Loucy (cell line): ENCODE data around the gene SETD2.
A peak's percentile ranks its signal among the peaks of the same experiment; 100 is the strongest.
"Not testable (repeated sequence)": the region's sequence is repeated elsewhere in the genome, so short reads cannot be mapped to it uniquely, and the experiment has no call there.

Source experiments
- H2AFZ ChIP-seq: fragments of 200-600 bp; sonication (generic); 2 replicates; pipeline ENCODE4 v1.6.0; 2016; ENCODE audit warnings: antibody characterized with exemption, mild to moderate bottlenecking, low read length, moderate library complexity
- H3F3A ChIP-seq: fragments of 200-600 bp; 2 replicates; pipeline ENCODE4 v1.6.0; 2016; ENCODE audit warnings: antibody characterized with exemption, low read depth, mild to moderate bottlenecking
- H3K27me3 ChIP-seq: fragments of 200-600 bp; sonication (generic); 2 replicates; pipeline ENCODE4 v1.6.1; 2014; ENCODE audit warnings: low read length, mild to moderate bottlenecking; ENCODE audit not compliant: insufficient read depth, poor library complexity, severe bottlenecking
- H3K36me3 ChIP-seq: fragments of 200-600 bp; sonication (generic); 2 replicates; pipeline ENCODE4 v1.6.1; 2016; ENCODE audit warnings: low read length; ENCODE audit not compliant: insufficient read depth
- H3K4me1 ChIP-seq: fragments of 200-600 bp; sonication (generic); 2 replicates; pipeline ENCODE4 v1.5.1; 2014; ENCODE audit warnings: low read length, mild to moderate bottlenecking; ENCODE audit not compliant: insufficient read depth, poor library complexity, severe bottlenecking
- H3K4me2 ChIP-seq: fragments of 200-600 bp; sonication (generic); 2 replicates; pipeline ENCODE4 v1.6.0; 2014; ENCODE audit warnings: antibody characterized with exemption, low read length, low read depth, mild to moderate bottlenecking; ENCODE audit not compliant: poor library complexity, severe bottlenecking
- H3K4me3 ChIP-seq: fragments of 200-600 bp; sonication (generic); 2 replicates; pipeline ENCODE4 v1.5.1; 2014; ENCODE audit warnings: low read length, mild to moderate bottlenecking, mixed read lengths; ENCODE audit not compliant: poor library complexity, severe bottlenecking
- H3K79me2 ChIP-seq: fragments of 200-600 bp; sonication (generic); 2 replicates; pipeline ENCODE4 v1.6.1; 2014; ENCODE audit warnings: low read length; ENCODE audit not compliant: insufficient read depth
- H3K9ac ChIP-seq: fragments of 200-600 bp; sonication (generic); 2 replicates; pipeline ENCODE4 v1.6.0; 2014; ENCODE audit warnings: mild to moderate bottlenecking, low read depth, low read length, moderate library complexity; ENCODE audit not compliant: poor library complexity, severe bottlenecking
- H3K9me2 ChIP-seq: fragments of 200-600 bp; sonication (generic); replicated peaks from 2 replicates; pipeline ENCODE4 v1.6.1; 2016; ENCODE audit warnings: low read depth, low read length, mixed read lengths
- H3K9me3 ChIP-seq: fragments of 200-600 bp; sonication (generic); 2 replicates; pipeline ENCODE4 v1.6.1; 2014; ENCODE audit warnings: mild to moderate bottlenecking, antibody characterized with exemption, low read length, low read depth; ENCODE audit not compliant: insufficient read depth
- H4K20me1 ChIP-seq: fragments of 200-600 bp; sonication (generic); 2 replicates; pipeline ENCODE4 v1.6.0; 2014; ENCODE audit warnings: antibody characterized with exemption, low read length, mild to moderate bottlenecking; ENCODE audit not compliant: insufficient read depth, poor library complexity, severe bottlenecking
- CTCF ChIP-seq: fragments of 200-600 bp; sonication (generic); conservative IDR thresholded peaks from 2 replicates; pipeline ENCODE4 v1.5.1; 2014; ENCODE audit warnings: mild to moderate bottlenecking, antibody characterized with exemption, low read length
- EZH2phosphoT487 ChIP-seq: fragments of 200-600 bp; IDR thresholded peaks from 2 replicates; pipeline ENCODE4 v1.6.1; 2018; ENCODE audit warnings: antibody characterized with exemption, mild to moderate bottlenecking, moderate library complexity, borderline replicate concordance

The SETD2 gene

DNA sequence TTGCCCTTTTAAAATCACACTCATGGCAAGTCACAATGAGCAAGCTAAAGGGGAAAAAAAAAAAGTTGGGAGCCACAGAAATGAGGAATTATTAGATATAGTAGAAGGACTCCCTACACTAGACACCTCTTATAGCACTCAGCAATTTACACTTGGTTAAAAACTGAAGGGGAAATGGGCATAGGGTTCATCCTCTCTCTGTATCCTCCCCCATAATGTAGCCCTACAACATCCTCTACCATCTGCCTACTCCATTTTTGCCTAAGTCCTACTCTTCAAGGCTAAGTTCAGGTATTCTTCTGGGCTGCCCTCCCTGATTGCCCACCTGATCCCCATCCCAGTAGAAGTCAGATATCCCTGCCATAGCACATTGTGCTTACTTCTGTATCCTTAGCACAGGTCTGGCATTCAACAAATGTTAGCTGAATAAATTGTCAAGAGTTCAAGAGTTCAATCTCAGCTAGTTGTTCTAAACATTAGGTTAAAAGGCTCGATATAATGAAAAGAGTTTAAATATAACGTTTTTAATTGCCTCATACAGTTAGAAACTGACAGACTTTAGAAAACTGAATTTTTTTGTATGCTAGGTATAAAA, 14.5 kb downstream of the SETD2 start:
- Histone ChIP-seq H3K9me2 (no peaks in the 10 kb centered on the region), H3F3A (no peaks in the 10 kb centered on the region), H3K36me3 (no peaks in the 10 kb centered on the region), H3K4me1 (peaks cover 33% of the 10 kb centered on the region), H3K9me3 (no peaks in the 10 kb centered on the region), H3K9ac (no peak overlapping the region), H3K4me3 (no peak overlapping the region), H3K79me2 (peaks cover 100% of the 10 kb centered on the region), H3K27me3 (no peaks in the 10 kb centered on the region), H4K20me1 (peaks cover 89% of the 10 kb centered on the region), H2AFZ (no peak overlapping the region), H3K4me2 (no peak overlapping the region)
- no peak for TF ChIP-seq CTCF
- no peak for TF ChIP-seq EZH2phosphoT487

GRCh38 chr3:47145272-47145671, 18.6 kb downstream of the SETD2 start:
- peaks cover 92% of the 10 kb centered on the region for H4K20me1 ChIP-seq
- H3K4me1 ChIP-seq = peaks cover 25% of the 10 kb centered on the region
- no peaks in the 10 kb centered on the region for H3K27me3 ChIP-seq
- H3K9me2 ChIP-seq = no peaks in the 10 kb centered on the region
- H3K9ac ChIP-seq = no peak overlapping the region
- H3K79me2 ChIP-seq = peaks cover 100% of the 10 kb centered on the region
- TF ChIP-seq EZH2phosphoT487 (no peak), CTCF (no peak)
- no peaks in the 10 kb centered on the region for H3K36me3 ChIP-seq
- H3K9me3 ChIP-seq = no peaks in the 10 kb centered on the region
- H3K4me2 ChIP-seq = no peak overlapping the region
- H2AFZ ChIP-seq = no peak overlapping the region
- H3K4me3 ChIP-seq = no peak overlapping the region
- no peaks in the 10 kb centered on the region for H3F3A ChIP-seq

DNA sequence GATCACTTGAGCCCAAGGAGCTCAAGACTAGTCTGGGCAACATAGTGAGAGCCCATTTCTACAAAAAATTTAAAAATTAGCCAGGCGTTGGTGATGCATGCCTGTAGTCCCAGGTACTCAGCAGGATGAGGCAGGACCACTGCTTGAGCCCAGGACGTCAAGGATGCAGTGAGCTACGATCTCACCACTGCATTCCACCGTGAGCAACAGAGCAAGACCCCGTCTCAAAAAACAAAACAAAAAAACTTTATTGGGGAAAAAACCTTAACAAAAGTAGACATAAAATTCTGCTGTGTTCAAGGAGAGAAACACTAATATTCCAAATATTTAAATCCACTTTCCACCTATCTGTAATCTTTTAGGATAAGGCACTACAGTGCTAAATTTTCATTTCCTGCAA, 20.8 kb downstream of the SETD2 start:
- no peaks in the 10 kb centered on the region for H3K9me2 ChIP-seq
- no peak overlapping the region for H3K9ac ChIP-seq
- no peak overlapping the region for H3K4me2 ChIP-seq
- H3F3A ChIP-seq = no peaks in the 10 kb centered on the region
- H3K4me3 ChIP-seq = no peak overlapping the region
- H3K36me3 ChIP-seq = no peaks in the 10 kb centered on the region
- no peaks in the 10 kb centered on the region for H3K9me3 ChIP-seq
- TF ChIP-seq CTCF (no peak), EZH2phosphoT487 (no peak)
- no peaks in the 10 kb centered on the region for H3K27me3 ChIP-seq
- H3K4me1 ChIP-seq = peaks cover 20% of the 10 kb centered on the region
- H2AFZ ChIP-seq = no peak overlapping the region
- H3K79me2 ChIP-seq = peaks cover 100% of the 10 kb centered on the region
- H4K20me1 ChIP-seq = peaks cover 90% of the 10 kb centered on the region

DNA sequence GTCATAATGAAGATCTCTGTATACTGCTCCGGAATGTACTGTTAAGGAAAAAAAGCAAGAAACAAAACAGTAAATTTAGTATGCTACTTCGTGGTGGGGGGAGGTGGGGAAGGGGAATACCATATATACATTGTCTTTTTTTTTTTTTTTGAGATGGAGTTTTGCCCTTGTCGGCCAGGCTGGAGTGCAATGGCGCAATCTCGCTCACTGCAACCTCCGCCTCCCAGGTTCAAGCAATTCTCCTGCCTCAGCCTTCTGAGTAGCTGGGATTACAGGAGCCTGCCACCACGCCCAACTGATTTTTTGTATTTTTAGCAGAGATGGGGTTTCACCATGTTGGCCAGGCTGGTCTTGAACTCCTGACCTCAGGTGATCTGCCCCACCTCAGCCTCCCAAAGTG, 21.4 kb downstream of the SETD2 start:
- peaks cover 86% of the 10 kb centered on the region for H4K20me1 ChIP-seq

GRCh38 chr3:47140973-47141461, 22.9 kb downstream of the SETD2 start:
- Histone ChIP-seq H3K79me2 (peaks cover 99% of the 10 kb centered on the region), H3K4me2 (peak overlapping the region; percentile 24), H4K20me1 (peaks cover 83% of the 10 kb centered on the region), H3K4me1 (peaks cover 20% of the 10 kb centered on the region)
- H2AFZ ChIP-seq, H3K36me3 ChIP-seq, H3K9me3 ChIP-seq, H3K4me3 ChIP-seq, H3K9ac ChIP-seq, H3K9me2 ChIP-seq, H3F3A ChIP-seq, H3K27me3 ChIP-seq: not testable (repeated sequence)

More for the DNA sequence above, 21.4 kb downstream of the SETD2 start:
- not testable (repeated sequence) for H3K4me3 ChIP-seq, H3K4me2 ChIP-seq, H3K27me3 ChIP-seq, H3K36me3 ChIP-seq, H3K9me2 ChIP-seq, H3K9ac ChIP-seq, H3F3A ChIP-seq, H2AFZ ChIP-seq, H3K9me3 ChIP-seq
- Histone ChIP-seq H3K4me1 (peaks cover 20% of the 10 kb centered on the region), H3K79me2 (peaks cover 100% of the 10 kb centered on the region)
